Small intestine (tissue), 7 donors: Measurements from ENCODE around the gene TGFBI. TPM values are rescaled to one million over a fixed set of nuclear protein-coding genes. Genes with fewer than 3 reads are reported as not detected.

Experiments
- DNase-seq, 2 donors: peaks; one replicate each; pipeline versions ENCODE4 v3.0.0 to v3.0.0-alpha.2; 2013
- FAIRE-seq: peaks from 2 replicates; lab custom pipeline; 2012; peaks lifted over from hg19 to GRCh38; lab: Jason Lieb, UNC
- H3K27ac ChIP-seq, 3 donors: one replicate each; pipeline ENCODE4 v1.5.1; 2013; ENCODE audit warnings: low read length in 2 of 3, mild to moderate bottlenecking in 2 of 3, control low read depth in 1 of 3, inconsistent platforms in 1 of 3, low read depth in 1 of 3, moderate library complexity in 1 of 3
- H3K27me3 ChIP-seq, 3 donors: one replicate each; pipeline ENCODE4 v1.6.1; 2013; ENCODE audit warnings: low read length in 3 of 3, inconsistent platforms in 1 of 3; ENCODE audit not compliant: control insufficient read depth in 3 of 3, insufficient read depth in 3 of 3
- H3K36me3 ChIP-seq, 3 donors: one replicate each; pipeline ENCODE4 v1.6.1; 2013; ENCODE audit warnings: low read length in 3 of 3, inconsistent platforms in 1 of 3, low read depth in 1 of 3, mild to moderate bottlenecking in 1 of 3, moderate library complexity in 1 of 3; ENCODE audit not compliant: control insufficient read depth in 3 of 3, insufficient read depth in 2 of 3
- H3K4me1 ChIP-seq, 3 donors: one replicate each; pipeline ENCODE4 v1.6.1; 2013; ENCODE audit warnings: low read length in 2 of 3, inconsistent platforms in 1 of 3, low read depth in 1 of 3, mild to moderate bottlenecking in 1 of 3, moderate library complexity in 1 of 3; ENCODE audit not compliant: control insufficient read depth in 3 of 3, insufficient read depth in 2 of 3
- H3K4me3 ChIP-seq, 3 donors: one replicate each; pipeline ENCODE4 v1.5.1; 2013; ENCODE audit warnings: low read length in 3 of 3, control low read depth in 1 of 3, inconsistent platforms in 1 of 3, low read depth in 1 of 3, mild to moderate bottlenecking in 1 of 3, moderate library complexity in 1 of 3
- H3K9me3 ChIP-seq, 2 donors: one replicate each; pipeline ENCODE4 v1.6.1; 2013; ENCODE audit warnings: low read depth in 1 of 2, low read length in 1 of 2; ENCODE audit not compliant: control insufficient read depth in 2 of 2, insufficient read depth in 1 of 2
- WGBS, 3 donors: extraction: QIAGEN DNeasy Blood & Tissue Kit; methylation state at CpG; one replicate each; pipeline ENCODE4 v1.1.7; 2013; 5-methylcytosine and 5-hydroxymethylcytosine counted together
- polyA plus RNA-seq, 4 donors: library from polyadenylated mRNA; stranded (reverse) in 3 of 4; unstranded in 1 of 4; fragments of 200-250 nt in 3 of 4; fragments of 120-200 nt in 1 of 4; gene quantifications; one replicate each; pipeline versions ENCODE4 v1.2.1 to v1.2.3, GENCODE V29; 2013
- donor health status: healthy with polysubstance abuse.
- donor health status: control.
- donor health status: control.
- donor health status: Bipolar disorder and iron deficiency.
- donor health status: healthy.

Gene TGFBI
- polyA plus RNA-seq, 4 donors: 4.2 to 114 (median 48.3) TPM

GRCh38 chr5:136061630-136062365 lies 33.0 kb downstream of the TGFBI start:
- DNase-seq (no peak), FAIRE-seq (no peak)
- 87 to 94% (median 89%) methylated on average over 6 of the region's 6 CpGs for WGBS, 3 donors
- Histone ChIP-seq H3K4me1 (peaks cover 0 to 20% (median 0%) of the 10 kb centered on the region in 3 donors), H3K27ac (no peak overlapping the region), H3K9me3 (peaks cover 0 to 4% of the 10 kb centered on the region in 2 donors), H3K36me3 (peaks cover 0 to 33% (median 0%) of the 10 kb centered on the region in 3 donors), H3K27me3 (no peaks in the 10 kb centered on the region), H3K4me3 (no peak overlapping the region)

DNA sequence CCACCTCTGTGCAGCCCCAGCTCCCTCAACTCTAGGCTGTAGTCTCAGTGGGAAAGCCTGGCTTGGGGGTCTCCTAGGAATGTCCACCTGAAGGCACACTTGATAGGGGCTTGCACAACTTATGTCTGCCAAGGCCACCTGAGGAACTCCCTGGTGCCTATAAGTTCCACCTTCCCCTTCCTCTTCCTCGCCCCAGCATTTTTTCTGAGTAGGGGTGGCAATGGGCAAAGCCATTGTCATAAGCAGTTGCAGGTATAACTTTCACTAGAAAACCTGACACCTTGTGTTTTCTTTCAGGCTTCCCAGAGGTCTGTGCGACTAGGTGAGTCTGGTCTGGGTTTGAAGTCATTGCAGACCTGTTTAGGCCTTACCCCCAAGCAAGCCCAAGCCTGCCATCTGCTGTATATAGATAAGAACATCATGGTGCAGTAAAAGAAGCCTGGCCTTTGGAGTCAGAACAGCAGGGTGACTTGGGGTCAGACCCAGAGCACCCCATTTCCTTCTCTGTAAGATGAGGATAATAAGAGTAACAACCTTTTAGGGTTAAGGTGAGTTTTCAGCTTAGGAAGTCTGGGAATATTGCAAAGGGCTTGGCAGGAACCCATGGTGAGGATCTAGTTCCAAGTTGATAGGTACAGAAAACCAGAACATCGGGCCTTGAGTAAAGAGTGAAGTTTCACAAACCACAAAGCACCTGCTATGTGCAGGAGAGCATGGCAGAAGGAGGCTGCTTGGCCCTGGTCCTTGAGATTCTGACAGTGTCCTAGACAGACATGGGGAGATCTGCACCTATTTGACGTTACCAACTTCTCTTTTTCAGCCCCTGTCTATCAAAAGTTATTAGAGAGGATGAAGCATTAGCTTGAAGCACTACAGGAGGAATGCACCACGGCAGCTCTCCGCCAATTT lies 33.8 kb downstream of the TGFBI start:
- DNase-seq (peak; percentile 71), FAIRE-seq (no peak)
- Histone ChIP-seq H3K4me3 (no peak overlapping the region), H3K4me1 (peaks cover 0 to 13% (median 0%) of the 10 kb centered on the region in 3 donors), H3K27ac (no peak overlapping the region), H3K9me3 (peaks cover 0 to 4% of the 10 kb centered on the region in 2 donors), H3K27me3 (no peaks in the 10 kb centered on the region), H3K36me3 (peaks cover 0 to 30% (median 0%) of the 10 kb centered on the region in 3 donors)
- 78 to 81% (median 79%) methylated on average over 6 of the region's 6 CpGs for WGBS, 3 donors

DNA sequence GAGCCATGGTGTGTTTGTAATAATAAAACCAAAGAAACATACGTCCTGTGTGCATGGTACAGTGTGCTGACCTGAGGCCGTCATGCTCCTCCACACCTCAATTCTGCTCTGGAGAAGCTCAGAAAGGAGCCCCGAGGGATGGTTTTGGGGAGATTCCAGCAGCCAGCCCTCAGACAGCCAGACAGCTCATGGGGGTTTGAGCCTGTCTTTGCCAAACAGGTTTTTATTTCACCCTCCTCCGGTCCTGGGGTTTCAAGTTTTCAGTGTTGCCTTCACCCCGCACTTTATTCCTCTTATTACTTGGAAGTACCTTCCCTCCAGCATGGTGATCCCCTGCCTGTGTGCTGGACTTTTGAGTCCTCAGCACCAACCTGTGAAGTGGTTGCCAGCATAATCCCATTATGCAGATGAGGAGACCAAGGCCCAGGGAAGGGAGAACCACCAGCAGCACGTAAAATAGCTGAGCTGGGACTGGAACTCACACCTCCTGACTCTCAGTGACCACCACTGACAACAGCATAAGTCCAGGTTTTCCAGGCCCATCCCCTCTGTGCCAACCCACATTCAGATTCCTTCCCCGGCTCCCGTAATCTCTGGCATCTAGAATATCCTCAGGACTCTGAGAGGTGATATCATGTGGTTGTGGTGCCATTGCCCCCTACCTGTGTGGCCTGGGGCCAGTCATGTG lies 35.1 kb downstream of the TGFBI start:
- Histone ChIP-seq H3K9me3 (peaks cover 0 to 4% of the 10 kb centered on the region in 2 donors), H3K27ac (no peak overlapping the region), H3K4me3 (no peak overlapping the region), H3K4me1 (peaks cover 0 to 2% (median 0%) of the 10 kb centered on the region in 3 donors), H3K36me3 (peaks cover 0 to 29% (median 0%) of the 10 kb centered on the region in 3 donors), H3K27me3 (no peaks in the 10 kb centered on the region)
- 90 to 92% (median 92%) methylated on average over 8 of the region's 8 CpGs for WGBS, 3 donors
- FAIRE-seq (no peak), DNase-seq (no peak)

DNA sequence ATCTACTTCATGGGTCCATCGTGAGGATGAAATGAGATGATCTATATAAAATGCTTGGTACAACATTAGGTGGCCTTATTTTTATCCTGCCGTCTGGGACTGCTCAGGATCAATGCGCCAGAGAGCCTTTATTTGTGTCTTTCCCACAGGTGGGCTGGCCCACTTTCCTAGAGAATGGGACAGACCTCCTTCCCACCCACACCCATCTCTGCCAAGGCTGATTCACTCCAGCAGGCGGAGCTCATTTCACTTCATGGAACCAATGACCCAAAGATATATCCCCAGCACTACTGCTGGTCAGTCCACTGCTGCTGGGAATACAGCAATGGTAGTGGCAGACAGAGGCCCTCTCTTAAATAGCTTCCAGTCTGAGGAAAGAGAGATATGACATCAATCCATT lies 35.7 kb downstream of the TGFBI start:
- Histone ChIP-seq H3K27ac (no peak overlapping the region), H3K36me3 (peaks cover 0 to 26% (median 0%) of the 10 kb centered on the region in 3 donors), H3K27me3 (no peaks in the 10 kb centered on the region), H3K9me3 (peaks cover 0 to 7% of the 10 kb centered on the region in 2 donors), H3K4me1 (no peaks in the 10 kb centered on the region), H3K4me3 (no peak overlapping the region)
- DNase-seq (no peak), FAIRE-seq (no peak)
- 81 to 91% (median 88%) methylated on average over 4 of the region's 4 CpGs for WGBS, 3 donors

GRCh38 chr5:136065588-136065987 lies 36.8 kb downstream of the TGFBI start:
- Histone ChIP-seq H3K27ac (peak overlapping the region in 1 of 3 donors; percentile 0), H3K4me3 (no peak overlapping the region), H3K27me3 (no peaks in the 10 kb centered on the region), H3K4me1 (peaks cover 0 to 3% (median 0%) of the 10 kb centered on the region in 3 donors), H3K9me3 (peaks cover 0 to 7% of the 10 kb centered on the region in 2 donors), H3K36me3 (peaks cover 0 to 21% (median 0%) of the 10 kb centered on the region in 3 donors)
- WGBS, 3 donors: 87 to 90% (median 89%) methylated on average over 2 of the region's 2 CpGs
- DNase-seq (no peak), FAIRE-seq (no peak)

GRCh38 chr5:136066661-136067271 lies 38.0 kb downstream of the TGFBI start:
- no peak overlapping the region for H3K27ac ChIP-seq
- peaks cover 0 to 7% of the 10 kb centered on the region in 2 donors for H3K9me3 ChIP-seq

GRCh38 chr5:136067422-136067821 lies 38.6 kb downstream of the TGFBI start:
- Histone ChIP-seq H3K4me3 (no peak overlapping the region), H3K4me1 (peaks cover 0 to 7% (median 3%) of the 10 kb centered on the region in 3 donors), H3K27ac (no peak overlapping the region), H3K36me3 (peaks cover 0 to 7% (median 0%) of the 10 kb centered on the region in 3 donors), H3K9me3 (peaks cover 0 to 7% of the 10 kb centered on the region in 2 donors), H3K27me3 (no peaks in the 10 kb centered on the region)
- 89 to 98% (median 97%) methylated on average over 1 of the region's 1 CpG for WGBS, 3 donors
- DNase-seq (peak in 1 of 2 donors; percentile 21), FAIRE-seq (no peak)

More at GRCh38 chr5:136066661-136067271, 38.0 kb downstream of the TGFBI start:
- no peak overlapping the region for H3K4me3 ChIP-seq
- H3K27me3 ChIP-seq: no peaks in the 10 kb centered on the region
- WGBS, 3 donors: 55 to 74% (median 63%) methylated on average over 4 of the region's 4 CpGs
- FAIRE-seq: no peak
- H3K4me1 ChIP-seq: peaks cover 0 to 7% (median 3%) of the 10 kb centered on the region in 3 donors
- H3K36me3 ChIP-seq: peaks cover 0 to 12% (median 0%) of the 10 kb centered on the region in 3 donors
- peak in 1 of 2 donors; percentile 44 for DNase-seq
